ENCODE data around the gene KLHDC7B.
"Not testable (repeated sequence)": the region's sequence is repeated elsewhere in the genome, so short reads cannot be mapped to it uniquely, and the experiment has no call there.

Gene KLHDC7B

DNA sequence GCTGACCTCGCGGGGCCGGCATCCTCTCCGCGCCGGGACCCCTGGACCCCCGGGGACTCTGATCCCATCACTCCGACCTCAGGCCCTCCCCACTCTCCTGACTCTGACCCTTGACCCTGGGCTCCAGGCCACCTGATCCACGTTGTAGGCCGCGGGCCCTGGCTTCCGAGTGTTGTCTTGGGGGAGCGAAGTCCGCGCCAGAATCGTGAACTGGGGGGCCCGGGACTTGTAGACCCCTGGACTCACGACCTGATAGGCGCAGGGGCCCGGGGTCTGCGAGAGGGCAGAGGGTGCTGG lies 15.2 kb upstream of the KLHDC7B start:
- no peak overlapping the region for H3K27ac ChIP-seq
- TF ChIP-seq EZH2 (IDR thresholded peaks at IDR 0.05) (no peak), FOXP2 (optimal IDR thresholded peaks at IDR 0.05; ENCODE audit: control extremely low read depth, extremely low read length, insufficient read depth) (no peak)
- peak overlapping the region; percentile 82 for H3K4me3 ChIP-seq
- peak overlapping the region; percentile 78 for H3K9ac ChIP-seq (ENCODE audit: insufficient read length)
- DNase-seq (ENCODE audit: low read depth, low spot score): no peak
- no peaks in the 10 kb centered on the region for H3K36me3 ChIP-seq (ENCODE audit: insufficient read depth, low read length)
- no peaks in the 10 kb centered on the region for H3K9me3 ChIP-seq (ENCODE audit: low read depth, low read length)

DNA sequence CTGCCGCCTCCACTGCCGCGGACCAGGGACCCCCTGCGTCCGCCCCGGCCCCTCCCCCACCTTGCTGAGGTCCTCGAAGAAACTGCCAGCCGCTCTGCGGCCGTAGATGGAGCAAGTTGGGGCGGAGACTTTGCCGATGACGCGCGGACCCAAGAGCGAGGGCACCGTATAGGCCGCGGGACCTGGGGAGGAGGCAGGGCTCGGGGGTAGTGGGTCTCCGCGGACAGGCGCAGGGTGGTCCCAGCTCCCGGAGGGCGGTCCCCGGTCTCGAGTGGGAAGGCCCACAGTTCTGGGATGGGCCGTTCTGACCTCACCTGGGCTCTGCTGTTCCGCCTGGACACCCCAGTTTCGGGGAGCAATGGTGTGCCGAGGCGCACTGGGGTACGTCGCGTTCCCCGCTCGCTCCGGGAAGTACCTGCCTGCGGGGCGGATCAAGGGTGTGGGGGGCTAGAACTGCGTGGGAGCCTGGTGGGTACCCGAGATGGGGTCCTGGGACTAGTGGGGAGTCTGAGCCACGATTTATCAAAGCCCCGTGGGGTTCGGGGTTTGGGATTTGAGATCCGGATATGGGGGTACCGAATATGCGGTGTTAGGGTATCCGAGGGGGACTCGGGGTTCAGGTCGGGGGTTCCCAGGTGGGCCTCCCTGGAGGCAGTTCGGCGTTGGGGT lies 14.7 kb upstream of the KLHDC7B start:
- Histone ChIP-seq H3K27ac (no peak overlapping the region), H3K4me3 (peak overlapping the region; percentile 82), H3K9ac (ENCODE audit: insufficient read length) (peak overlapping the region; percentile 78), H3K36me3 (ENCODE audit: insufficient read depth, low read length) (no peaks in the 10 kb centered on the region), H3K9me3 (ENCODE audit: low read depth, low read length) (no peaks in the 10 kb centered on the region)
- TF ChIP-seq FOXP2 (optimal IDR thresholded peaks at IDR 0.05; ENCODE audit: control extremely low read depth, extremely low read length, insufficient read depth): no peak
- no peak for TF ChIP-seq POLR2AphosphoS5 (IDR thresholded peaks at IDR 0.05; ENCODE audit: borderline replicate concordance, low read depth, low read length)
- TF ChIP-seq EZH2 (IDR thresholded peaks at IDR 0.05): no peak
- DNase-seq (ENCODE audit: low read depth, low spot score): no peak

DNA sequence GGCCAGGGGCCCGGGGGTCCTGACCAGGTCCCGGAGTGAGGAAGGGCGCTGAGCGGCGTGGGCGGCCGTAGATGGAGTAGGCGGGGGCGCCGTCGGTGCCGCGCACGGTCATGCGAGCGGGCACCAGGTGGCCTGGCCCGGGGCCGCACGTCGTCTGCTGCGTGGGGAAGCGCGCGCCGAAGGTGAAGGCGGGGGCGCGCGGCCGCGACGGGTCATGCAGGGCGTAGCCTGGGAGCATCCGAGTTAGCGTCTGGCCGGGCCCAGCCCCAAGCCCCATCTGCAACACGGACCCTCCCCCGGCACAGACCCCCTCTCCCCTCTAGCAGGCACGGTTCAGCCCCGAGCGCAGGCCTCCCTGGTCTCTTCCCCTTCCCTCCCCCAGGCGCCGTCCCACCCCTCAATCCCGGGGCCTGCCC lies 14.1 kb upstream of the KLHDC7B start:
- TF ChIP-seq FOXP2 (optimal IDR thresholded peaks at IDR 0.05; ENCODE audit: control extremely low read depth, extremely low read length, insufficient read depth) (no peak), POLR2AphosphoS5 (IDR thresholded peaks at IDR 0.05; ENCODE audit: borderline replicate concordance, low read depth, low read length) (no peak), EZH2 (IDR thresholded peaks at IDR 0.05) (no peak)
- Histone ChIP-seq H3K4me3 (peak overlapping the region; percentile 82; the same call in 1 of the 2 replicates), H3K36me3 (ENCODE audit: insufficient read depth, low read length) (no peaks in the 10 kb centered on the region), H3K9ac (ENCODE audit: insufficient read length) (peak overlapping the region; percentile 20), H3K27ac (no peak overlapping the region), H3K9me3 (ENCODE audit: low read depth, low read length) (no peaks in the 10 kb centered on the region)
- DNase-seq (ENCODE audit: low read depth, low spot score): no peak

DNA sequence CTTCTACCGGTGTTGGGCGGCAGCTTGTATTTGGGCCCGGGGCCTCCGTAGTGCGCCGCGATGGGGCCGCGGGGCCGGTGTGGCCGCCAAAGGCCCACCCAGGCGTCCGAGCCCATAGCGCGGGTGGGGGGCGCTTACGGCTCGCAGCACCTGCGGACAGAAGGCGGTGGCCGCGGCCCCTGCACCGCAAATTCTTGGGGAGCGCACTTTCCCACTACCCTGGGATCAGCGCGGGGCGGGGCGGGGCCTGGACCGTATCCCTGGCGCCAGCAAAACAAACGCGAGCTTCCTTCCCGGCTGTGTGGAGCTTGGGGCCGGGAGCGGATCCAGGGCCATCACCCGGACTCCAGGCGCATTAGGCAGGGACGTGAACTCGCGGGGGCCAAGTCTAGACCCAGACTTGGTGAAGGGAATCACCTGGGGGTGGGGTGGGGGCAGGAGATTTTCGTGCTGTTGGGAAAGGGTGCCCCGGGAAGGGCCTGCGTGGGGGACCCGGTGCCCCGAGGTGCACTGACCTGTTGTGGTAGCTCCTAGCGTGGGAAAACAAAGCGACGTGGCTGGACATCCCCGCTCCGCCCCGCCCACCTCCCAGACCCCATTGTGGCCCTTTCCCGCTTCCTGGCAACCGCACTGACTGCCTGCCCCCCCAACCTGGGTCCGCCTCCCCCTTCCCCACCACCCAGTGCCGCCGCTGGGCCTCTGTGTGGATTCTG lies 13.6 kb upstream of the KLHDC7B start:
- TF ChIP-seq FOXP2 (optimal IDR thresholded peaks at IDR 0.05; ENCODE audit: control extremely low read depth, extremely low read length, insufficient read depth) (no peak), POLR2AphosphoS5 (IDR thresholded peaks at IDR 0.05; ENCODE audit: borderline replicate concordance, low read depth, low read length) (no peak), EZH2 (IDR thresholded peaks at IDR 0.05) (no peak)
- DNase-seq (ENCODE audit: low read depth, low spot score): no peak
- H3K27ac ChIP-seq: no peak overlapping the region
- no peaks in the 10 kb centered on the region for H3K9me3 ChIP-seq (ENCODE audit: low read depth, low read length)
- no peak overlapping the region for H3K9ac ChIP-seq (ENCODE audit: insufficient read length)
- H3K4me3 ChIP-seq: no peak overlapping the region
- H3K36me3 ChIP-seq (ENCODE audit: insufficient read depth, low read length): no peaks in the 10 kb centered on the region

DNA sequence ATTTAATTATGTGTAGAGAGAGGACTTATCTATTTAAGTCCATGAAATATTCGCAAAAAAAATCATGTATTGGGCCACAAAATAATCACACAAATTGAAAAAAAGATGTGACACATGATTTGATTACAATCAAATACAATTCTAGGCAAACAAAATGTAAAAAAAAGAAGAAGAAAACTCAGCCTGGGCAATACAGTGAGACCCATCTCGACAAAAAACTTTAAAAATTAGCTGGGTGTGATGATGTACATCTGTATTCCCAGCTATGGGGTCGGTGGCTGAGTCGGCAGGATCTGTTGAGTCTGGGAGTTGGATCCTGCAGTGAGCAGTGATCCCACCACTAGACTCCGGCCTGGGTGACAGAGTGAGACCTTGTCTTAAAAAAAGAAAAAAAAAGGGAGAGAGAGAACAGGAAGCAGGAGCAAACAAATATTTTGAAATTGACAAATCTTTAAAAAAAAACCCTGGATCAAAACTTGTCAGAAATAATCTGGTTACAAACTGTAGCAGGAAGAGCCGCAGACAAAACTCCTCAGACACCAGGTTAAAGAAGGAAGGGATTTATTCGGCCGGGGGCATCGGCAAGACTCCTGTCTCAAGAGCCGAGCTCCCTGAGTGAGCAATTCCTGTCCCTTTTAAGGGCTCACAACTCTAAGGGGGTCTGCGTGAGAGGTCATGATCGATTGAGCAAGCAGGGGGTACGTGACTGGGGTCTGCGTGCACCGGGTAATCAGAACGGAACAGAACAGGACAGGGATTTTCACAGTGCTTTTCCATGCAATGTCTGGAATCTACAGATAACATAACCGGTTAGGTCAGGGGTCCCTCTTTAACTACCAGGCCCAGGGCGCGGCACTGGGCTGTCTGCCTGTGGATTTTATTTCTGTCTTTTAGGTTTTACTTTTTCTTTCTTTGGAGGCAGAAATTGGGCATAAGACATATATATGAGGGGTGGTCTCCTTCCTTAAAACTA lies 12.6 kb upstream of the KLHDC7B start:
- Histone ChIP-seq H3K27ac (peak overlapping the region; percentile 42; the same call in 1 of the 2 replicates), H3K9ac (ENCODE audit: insufficient read length) (no peak overlapping the region), H3K36me3 (ENCODE audit: insufficient read depth, low read length) (no peaks in the 10 kb centered on the region), H3K4me3 (no peak overlapping the region), H3K9me3 (ENCODE audit: low read depth, low read length) (no peaks in the 10 kb centered on the region)
- TF ChIP-seq FOXP2 (optimal IDR thresholded peaks at IDR 0.05; ENCODE audit: control extremely low read depth, extremely low read length, insufficient read depth) (no peak), EZH2 (IDR thresholded peaks at IDR 0.05) (no peak), POLR2AphosphoS5 (IDR thresholded peaks at IDR 0.05; ENCODE audit: borderline replicate concordance, low read depth, low read length) (no peak)
- no peak for DNase-seq (ENCODE audit: low read depth, low spot score)

DNA sequence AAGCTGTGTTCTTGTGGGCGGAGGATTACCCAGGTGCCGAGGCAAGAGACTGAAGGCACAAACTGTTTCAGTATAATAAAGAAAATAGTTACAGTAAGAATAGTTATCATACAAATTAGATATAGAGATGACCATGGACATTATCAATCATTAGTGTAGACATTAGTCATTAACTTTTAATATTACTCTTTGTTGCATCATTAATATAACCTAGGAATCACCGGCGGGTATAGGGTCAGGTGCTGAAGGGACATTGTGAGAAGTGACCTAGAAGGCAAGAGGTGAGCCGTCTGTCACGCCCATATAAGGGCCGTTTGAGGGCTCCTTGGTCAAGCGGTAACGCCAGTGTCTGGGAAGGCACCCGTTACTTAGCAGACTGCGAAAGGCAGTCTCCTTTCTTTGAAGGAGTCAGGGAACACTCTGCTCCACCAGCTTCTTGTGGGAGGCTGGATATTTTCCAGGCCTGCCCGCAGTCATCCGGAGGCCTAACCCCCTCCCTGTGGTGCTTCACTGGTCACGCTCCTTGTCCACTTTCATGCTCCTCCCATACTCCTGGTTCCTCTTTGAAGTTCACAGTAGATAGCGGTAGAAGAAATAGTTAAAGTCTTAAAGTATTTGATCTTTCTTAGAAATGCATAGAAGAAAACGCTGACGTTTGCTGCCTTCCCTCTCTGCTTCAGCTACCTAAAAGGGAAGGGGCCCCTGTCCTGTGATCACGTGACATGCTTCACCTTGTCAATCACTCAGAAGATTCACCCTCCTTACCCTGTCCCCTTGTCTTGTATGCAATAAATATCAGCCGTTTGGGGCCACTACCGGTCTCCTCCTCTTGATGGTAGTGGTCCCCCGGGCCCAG lies 11.6 kb upstream of the KLHDC7B start:
- not testable (repeated sequence) for H3K9ac ChIP-seq (ENCODE audit: insufficient read length); H3K36me3 ChIP-seq (ENCODE audit: insufficient read depth, low read length); DNase-seq (ENCODE audit: low read depth, low spot score); H3K9me3 ChIP-seq (ENCODE audit: low read depth, low read length); H3K4me3 ChIP-seq
- H3K27ac ChIP-seq: peak overlapping the region; percentile 42; the same call in 1 of the 2 replicates

DNA sequence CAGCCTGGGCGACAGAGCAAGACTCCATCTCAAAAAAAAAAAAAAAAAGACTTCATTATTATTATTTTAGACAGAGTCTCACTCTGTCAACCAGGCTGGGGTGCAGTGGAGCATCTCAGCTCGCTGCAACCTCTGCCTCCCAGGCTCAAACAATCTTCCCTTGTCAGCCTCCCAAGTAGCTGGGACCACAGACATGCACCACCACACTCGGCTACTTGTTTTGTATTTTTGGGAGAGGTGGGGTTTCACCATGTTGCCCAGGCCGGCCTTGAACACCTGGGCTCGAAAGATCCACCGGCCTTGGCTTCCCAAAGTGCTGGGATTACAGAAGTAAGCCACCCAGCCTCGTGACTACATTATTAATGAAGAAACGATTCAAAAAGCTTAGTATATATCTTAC lies 10.6 kb upstream of the KLHDC7B start:
- Histone ChIP-seq H3K9me3 (ENCODE audit: low read depth, low read length) (no peaks in the 10 kb centered on the region), H3K4me3 (no peak overlapping the region), H3K27ac (no peak overlapping the region), H3K36me3 (ENCODE audit: insufficient read depth, low read length) (no peaks in the 10 kb centered on the region), H3K9ac (ENCODE audit: insufficient read length) (no peak overlapping the region)
- no peak for DNase-seq (ENCODE audit: low read depth, low spot score)
- TF ChIP-seq FOXP2 (optimal IDR thresholded peaks at IDR 0.05; ENCODE audit: control extremely low read depth, extremely low read length, insufficient read depth): no peak
- TF ChIP-seq EZH2 (IDR thresholded peaks at IDR 0.05): no peak
- TF ChIP-seq POLR2AphosphoS5 (IDR thresholded peaks at IDR 0.05; ENCODE audit: borderline replicate concordance, low read depth, low read length): no peak
